Natural killer cell (primary cell): ENCODE measurements around the gene FHL1. TPM values are rescaled to one million over a fixed set of nuclear protein-coding genes. Genes with fewer than 3 reads are reported as not detected.

Experiments
- ATAC-seq, 3 donors: fragments of 150-1000 bp in 2 of 3; fragments of 200-7000 bp in 1 of 3; cut with Tn5 transposase; 1 replicate in 1 of 3; 2 replicates in 2 of 3; pipeline ENCODE4 v1.10.0; 2021; ENCODE audit warnings: mild to moderate bottlenecking in 2 of 3, moderate library complexity in 2 of 3
- DNase-seq, 2 donors: peaks; one replicate each; pipeline versions ENCODE4 v3.0.0 to v3.0.0-alpha.2; 2013 to 2021; ENCODE audit warnings: mixed read lengths in 1 of 2
- H3K27ac ChIP-seq: one replicate; pipeline ENCODE4 v1.5.1; 2013; ENCODE audit warnings: mild to moderate bottlenecking, low read length
- H3K27me3 ChIP-seq: one replicate; pipeline ENCODE4 v1.6.1; 2013; ENCODE audit warnings: low read length; ENCODE audit not compliant: control insufficient read depth, insufficient read depth
- H3K36me3 ChIP-seq: one replicate; pipeline ENCODE4 v1.6.1; 2013; ENCODE audit warnings: low read length; ENCODE audit not compliant: control insufficient read depth, insufficient read depth
- H3K4me1 ChIP-seq: one replicate; pipeline ENCODE4 v1.6.1; 2013; ENCODE audit warnings: low read length; ENCODE audit not compliant: control insufficient read depth, insufficient read depth
- H3K4me3 ChIP-seq: one replicate; pipeline ENCODE4 v1.5.1; 2013; ENCODE audit warnings: low read length
- H3K9me3 ChIP-seq: one replicate; pipeline ENCODE4 v1.6.1; 2013; ENCODE audit warnings: low read length; ENCODE audit not compliant: control insufficient read depth, insufficient read depth
- H3K27ac Mint-ChIP-seq, 2 donors: one replicate each; pipeline ENCODE4 v1.8.0; 2022; ENCODE audit warnings: mild to moderate bottlenecking in 2 of 2, mixed read lengths in 2 of 2, moderate library complexity in 1 of 2
- H3K27me3 Mint-ChIP-seq, 2 donors: one replicate each; pipeline ENCODE4 v1.8.0; 2022; ENCODE audit warnings: low read depth in 2 of 2, mixed read lengths in 2 of 2
- H3K36me3 Mint-ChIP-seq: one replicate; pipeline ENCODE4 v1.8.0; 2022; ENCODE audit warnings: mixed read lengths
- H3K4me1 Mint-ChIP-seq, 2 donors: one replicate each; pipeline ENCODE4 v1.8.0; 2022; ENCODE audit warnings: mixed read lengths in 2 of 2
- H3K4me3 Mint-ChIP-seq: one replicate; pipeline ENCODE4 v1.8.0; 2022; ENCODE audit warnings: mild to moderate bottlenecking, moderate library complexity, mixed read lengths
- H3K9me3 Mint-ChIP-seq, 2 donors: one replicate each; pipeline ENCODE4 v1.8.0; 2022; ENCODE audit warnings: mixed read lengths in 2 of 2
- WGBS: methylation state at CpG from one replicate; pipeline ENCODE4 v1.1.7; 2013; ENCODE audit warnings: missing lambda C conversion rate; ENCODE audit not compliant: insufficient coverage; 5-methylcytosine and 5-hydroxymethylcytosine counted together
- intact Hi-C: fragments of 100-400 bp; cut with micrococcal nuclease; formaldehyde crosslinking; loops from one replicate; pipeline ENCODE4 v1.14.2; 2022
- total RNA-seq, 4 donors: library from RNA; stranded (reverse); fragments of 120-200 nt in 1 of 4; gene quantifications; one replicate each; pipeline versions ENCODE4 v1.2.3 to v1.2.4, GENCODE V29; 2013 to 2022
- TF ChIP-seq, protein P1 (sequence below): fragments of 200-600 bp; IDR thresholded peaks from one replicate; pipeline ENCODE4 v1.8.0; 2022; ENCODE audit warnings: antibody characterized with exemption

Gene FHL1
- total RNA-seq, 3 donors from 2014 or later (not counting 1 experiment from before 2014, with no cell fraction given): 3.2 to 5.7 (median 3.7) TPM

DNA sequence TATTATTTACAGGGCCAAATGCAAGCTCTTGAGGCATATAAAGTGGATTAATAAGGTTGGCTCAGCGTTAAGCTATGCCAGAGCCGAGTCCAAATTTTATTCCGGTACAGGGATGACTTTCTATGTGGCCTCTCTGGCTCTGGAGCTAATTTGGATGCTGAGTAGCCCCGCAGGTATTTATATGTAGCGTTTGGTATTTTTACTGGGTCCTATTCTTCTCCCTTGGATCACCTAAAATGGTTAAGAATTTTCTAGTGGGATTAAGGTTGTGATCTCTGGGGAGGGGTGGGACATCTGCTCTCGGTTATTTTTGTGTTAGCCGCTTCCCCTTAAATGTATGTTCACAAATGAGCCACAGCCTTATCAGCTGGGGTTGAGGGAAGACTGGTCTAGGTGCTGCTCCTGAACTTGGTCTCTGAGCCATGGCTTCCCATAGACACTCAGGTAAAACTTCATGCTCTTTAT lies 49.4 kb downstream of the FHL1 start:
- no peaks in the 10 kb centered on the region for H3K9me3 ChIP-seq
- H3K4me3 ChIP-seq: no peak overlapping the region
- Mint-ChIP-seq H3K4me1 (peaks cover 23 to 24% of the 10 kb centered on the region in 2 donors), H3K36me3 (no peaks in the 10 kb centered on the region), H3K9me3 (no peaks in the 10 kb centered on the region), H3K27ac (no peak overlapping the region), H3K4me3 (no peak overlapping the region), H3K27me3 (peaks cover 4 to 13% of the 10 kb centered on the region in 2 donors)
- DNase-seq: no peak
- 91% methylated on average over 3 of the region's 7 CpGs for WGBS
- H3K36me3 ChIP-seq: no peaks in the 10 kb centered on the region
- no peaks in the 10 kb centered on the region for H3K27me3 ChIP-seq
- intact Hi-C loops: no loop called here
- no peak overlapping the region for H3K27ac ChIP-seq
- H3K4me1 ChIP-seq: peaks cover 6% of the 10 kb centered on the region
- TF ChIP-seq, protein P1, sequence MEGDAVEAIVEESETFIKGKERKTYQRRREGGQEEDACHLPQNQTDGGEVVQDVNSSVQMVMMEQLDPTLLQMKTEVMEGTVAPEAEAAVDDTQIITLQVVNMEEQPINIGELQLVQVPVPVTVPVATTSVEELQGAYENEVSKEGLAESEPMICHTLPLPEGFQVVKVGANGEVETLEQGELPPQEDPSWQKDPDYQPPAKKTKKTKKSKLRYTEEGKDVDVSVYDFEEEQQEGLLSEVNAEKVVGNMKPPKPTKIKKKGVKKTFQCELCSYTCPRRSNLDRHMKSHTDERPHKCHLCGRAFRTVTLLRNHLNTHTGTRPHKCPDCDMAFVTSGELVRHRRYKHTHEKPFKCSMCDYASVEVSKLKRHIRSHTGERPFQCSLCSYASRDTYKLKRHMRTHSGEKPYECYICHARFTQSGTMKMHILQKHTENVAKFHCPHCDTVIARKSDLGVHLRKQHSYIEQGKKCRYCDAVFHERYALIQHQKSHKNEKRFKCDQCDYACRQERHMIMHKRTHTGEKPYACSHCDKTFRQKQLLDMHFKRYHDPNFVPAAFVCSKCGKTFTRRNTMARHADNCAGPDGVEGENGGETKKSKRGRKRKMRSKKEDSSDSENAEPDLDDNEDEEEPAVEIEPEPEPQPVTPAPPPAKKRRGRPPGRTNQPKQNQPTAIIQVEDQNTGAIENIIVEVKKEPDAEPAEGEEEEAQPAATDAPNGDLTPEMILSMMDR: no peak
- no peak for ATAC-seq

DNA sequence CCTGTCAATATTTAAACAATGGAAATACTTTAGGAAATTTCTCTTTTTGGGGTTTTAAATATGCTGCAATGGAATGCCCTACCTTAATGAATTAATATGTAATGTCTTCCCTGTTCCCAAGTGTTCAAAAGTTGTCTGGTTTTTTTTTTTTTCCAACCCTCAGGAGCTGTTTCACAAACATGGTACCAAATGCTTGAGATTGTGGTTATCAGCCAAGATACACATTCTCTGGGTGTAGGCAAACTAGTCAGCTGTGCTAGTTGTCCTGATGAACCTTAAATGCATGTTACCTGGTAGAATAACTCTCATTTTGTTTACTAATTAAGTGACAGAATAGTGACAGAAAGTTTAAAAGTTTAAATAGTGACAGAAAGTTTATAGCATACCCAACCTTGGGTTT lies 50.7 kb downstream of the FHL1 start:
- H3K36me3 Mint-ChIP-seq: no peaks in the 10 kb centered on the region

DNA sequence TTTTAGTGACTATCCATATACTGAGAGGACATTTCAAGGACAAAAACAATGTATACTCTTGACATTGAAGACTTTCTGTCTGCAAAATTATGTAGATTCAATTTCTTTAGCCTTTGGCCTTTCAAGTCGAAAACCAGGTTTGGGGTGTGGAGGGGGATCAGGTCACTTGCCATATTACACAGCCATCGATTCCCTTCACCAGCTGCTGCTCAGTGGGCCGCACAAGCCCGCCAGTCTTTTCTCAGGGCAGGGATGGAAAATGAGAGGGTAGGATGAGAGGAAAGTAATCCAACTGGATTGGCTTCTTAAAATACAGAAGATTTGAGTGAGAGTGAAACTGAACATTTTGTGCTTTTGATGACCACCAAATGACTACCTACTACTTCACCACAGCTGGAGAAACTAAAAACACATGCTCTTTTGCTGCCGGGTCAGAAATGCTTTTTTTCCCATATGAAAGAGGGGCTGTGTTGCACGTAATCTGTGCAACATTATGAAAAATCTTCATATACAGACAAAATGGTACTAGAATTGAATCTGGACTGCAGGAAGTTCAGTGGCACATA lies 51.4 kb downstream of the FHL1 start:
- 95% methylated on average over 3 of the region's 6 CpGs for WGBS
- no peaks in the 10 kb centered on the region for H3K27me3 ChIP-seq
- intact Hi-C loops: no loop called here
- Mint-ChIP-seq H3K27me3 (peaks cover under 1 to 5% of the 10 kb centered on the region in 2 donors), H3K9me3 (no peaks in the 10 kb centered on the region), H3K27ac (no peak overlapping the region), H3K4me1 (peaks cover 9 to 14% of the 10 kb centered on the region in 2 donors), H3K4me3 (no peak overlapping the region), H3K36me3 (no peaks in the 10 kb centered on the region)
- TF ChIP-seq, protein P1: no peak
- ATAC-seq (no peak), DNase-seq (no peak)
- H3K4me3 ChIP-seq: no peak overlapping the region
- peaks cover 1% of the 10 kb centered on the region for H3K4me1 ChIP-seq
- H3K36me3 ChIP-seq: no peaks in the 10 kb centered on the region
- H3K9me3 ChIP-seq: no peaks in the 10 kb centered on the region
- H3K27ac ChIP-seq: no peak overlapping the region

More for the DNA sequence above, 50.7 kb downstream of the FHL1 start:
- no peak overlapping the region for H3K4me3 ChIP-seq
- no peak overlapping the region for H3K27ac ChIP-seq
- DNase-seq: no peak
- H3K27me3 Mint-ChIP-seq: peaks cover 4 to 6% of the 10 kb centered on the region in 2 donors
- intact Hi-C loops: no loop called here
- no peaks in the 10 kb centered on the region for H3K27me3 ChIP-seq
- peaks cover 6% of the 10 kb centered on the region for H3K4me1 ChIP-seq
- H3K9me3 ChIP-seq: no peaks in the 10 kb centered on the region
- ATAC-seq: no peak
- peaks cover 12 to 14% of the 10 kb centered on the region in 2 donors for H3K4me1 Mint-ChIP-seq
- no peaks in the 10 kb centered on the region for H3K36me3 ChIP-seq
- TF ChIP-seq, protein P1: no peak
- H3K27ac Mint-ChIP-seq: no peak overlapping the region
- no peak overlapping the region for H3K4me3 Mint-ChIP-seq
- no peaks in the 10 kb centered on the region for H3K9me3 Mint-ChIP-seq

DNA sequence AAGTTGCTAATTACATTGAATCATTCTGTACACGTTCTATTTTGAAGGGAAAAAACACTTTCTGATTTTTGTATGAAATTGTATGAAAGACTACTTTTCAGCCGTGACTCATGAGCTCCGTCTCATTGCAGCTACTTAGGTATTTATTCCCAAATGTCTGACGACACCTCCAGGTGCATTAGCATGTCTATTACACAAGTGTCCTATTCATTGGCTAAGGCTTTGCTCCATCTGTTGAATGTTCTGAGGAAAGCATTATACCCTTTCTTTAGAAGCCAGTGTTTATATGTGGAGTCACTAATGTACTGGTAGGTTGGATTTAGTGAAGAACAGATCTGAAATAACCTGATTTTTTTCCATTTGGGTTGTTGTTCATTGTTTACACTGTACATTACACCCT lies 52.0 kb downstream of the FHL1 start:
- 80% methylated on average over 1 of the region's 4 CpGs for WGBS

More for the DNA sequence above, 52.0 kb downstream of the FHL1 start:
- intact Hi-C loops: no loop called here
- no peaks in the 10 kb centered on the region for H3K27me3 ChIP-seq
- Mint-ChIP-seq H3K9me3 (no peaks in the 10 kb centered on the region), H3K4me3 (no peak overlapping the region), H3K4me1 (peaks cover 11 to 16% of the 10 kb centered on the region in 2 donors), H3K36me3 (no peaks in the 10 kb centered on the region), H3K27ac (no peak overlapping the region), H3K27me3 (no peaks in the 10 kb centered on the region)
- no peaks in the 10 kb centered on the region for H3K36me3 ChIP-seq
- peaks cover 2% of the 10 kb centered on the region for H3K4me1 ChIP-seq
- no peak for DNase-seq
- ATAC-seq: no peak
- H3K4me3 ChIP-seq: no peak overlapping the region
- no peak overlapping the region for H3K27ac ChIP-seq
- no peaks in the 10 kb centered on the region for H3K9me3 ChIP-seq
- TF ChIP-seq, protein P1: no peak
